Osteocyte (in vitro differentiated cells): Measurements from ENCODE around the gene MRPL41. TPM values are rescaled to one million over a fixed set of nuclear protein-coding genes. Genes with fewer than 3 reads are reported as not detected.
"Not testable (repeated sequence)": the region's sequence is repeated elsewhere in the genome, so short reads cannot be mapped to it uniquely, and the experiment has no call there.

ENCODE experiments used
- DNase-seq: peaks from one replicate; pipeline ENCODE4 v3.0.0; 2021; ENCODE audit warnings: mixed read lengths; ENCODE audit not compliant: unreplicated experiment; ENCODE audit errors: extremely low spot score
- H3K27ac Mint-ChIP-seq: one replicate; pipeline ENCODE4 v1.8.0; 2021; ENCODE audit warnings: mild to moderate bottlenecking, mixed read lengths; ENCODE audit not compliant: unreplicated experiment
- H3K27me3 Mint-ChIP-seq: one replicate; pipeline ENCODE4 v1.8.0; 2021; ENCODE audit warnings: mixed read lengths; ENCODE audit not compliant: unreplicated experiment
- H3K36me3 Mint-ChIP-seq: one replicate; pipeline ENCODE4 v1.8.0; 2021; ENCODE audit warnings: mixed read lengths; ENCODE audit not compliant: unreplicated experiment
- H3K4me1 Mint-ChIP-seq: one replicate; pipeline ENCODE4 v1.8.0; 2021; ENCODE audit warnings: mixed read lengths; ENCODE audit not compliant: unreplicated experiment
- H3K4me3 Mint-ChIP-seq: one replicate; pipeline ENCODE4 v1.8.0; 2021; ENCODE audit warnings: mild to moderate bottlenecking, moderate library complexity, mixed read lengths; ENCODE audit not compliant: unreplicated experiment
- H3K9me3 Mint-ChIP-seq: one replicate; pipeline ENCODE4 v1.8.0; 2021; ENCODE audit warnings: mixed read lengths; ENCODE audit not compliant: unreplicated experiment
- CTCF ChIP-seq: fragments of 200-600 bp; sonication (generic); IDR thresholded peaks from 2 replicates; pipeline ENCODE4 v1.5.0; 2021; ENCODE audit warnings: antibody characterized with exemption, mild to moderate bottlenecking, moderate library complexity
- total RNA-seq: library from RNA; stranded (reverse); gene quantifications from 2 replicates; pipeline ENCODE4 v1.2.1, GENCODE V29; 2021

The MRPL41 gene
- total RNA-seq, 1 donor from 2014 or later: 53.8 TPM

DNA sequence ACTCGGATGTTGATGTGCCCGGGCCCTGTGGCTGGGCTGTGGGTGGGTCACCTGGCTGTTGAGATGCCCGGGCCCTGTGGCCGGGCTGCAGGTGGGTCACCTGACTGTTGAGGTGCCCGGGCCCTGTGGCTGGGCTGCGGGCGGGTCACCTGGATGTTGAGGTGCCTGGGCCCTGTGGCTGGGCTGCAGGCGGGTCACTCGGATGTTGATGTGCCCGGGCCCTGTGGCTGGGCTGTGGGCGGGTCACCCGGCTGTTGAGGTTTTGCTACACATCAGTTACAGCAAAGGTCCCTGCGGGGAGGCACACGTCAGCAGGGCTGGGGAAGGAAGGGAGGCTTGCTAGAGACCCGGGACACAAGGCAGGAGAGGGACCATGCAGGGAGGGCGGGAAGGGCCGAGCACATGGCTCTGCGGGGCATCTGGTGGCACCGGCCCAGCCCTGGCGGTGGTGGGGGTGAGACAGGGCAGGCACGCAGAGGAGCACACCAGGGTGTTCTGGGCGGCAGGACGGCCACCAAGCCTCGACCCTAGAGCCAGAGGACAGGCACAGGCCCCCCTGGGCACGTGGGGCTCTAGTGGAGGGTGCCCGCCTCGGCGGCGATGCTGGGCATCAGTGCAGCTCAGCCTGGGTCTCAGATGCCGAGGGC is 36.9 kb upstream of the MRPL41 start:
- Mint-ChIP-seq H3K36me3 (no peaks in the 10 kb centered on the region), H3K27ac (no peak overlapping the region), H3K4me3 (no peak overlapping the region), H3K27me3 (no peaks in the 10 kb centered on the region), H3K9me3 (no peaks in the 10 kb centered on the region), H3K4me1 (peaks cover 4% of the 10 kb centered on the region)
- DNase-seq: no peak
- no peak for TF ChIP-seq CTCF

GRCh38 chr9:137515338-137515724 is 36.3 kb upstream of the MRPL41 start:
- H3K27ac Mint-ChIP-seq: no peak overlapping the region
- no peak for DNase-seq
- TF ChIP-seq CTCF: no peak
- H3K27me3 Mint-ChIP-seq: no peaks in the 10 kb centered on the region
- H3K4me1 Mint-ChIP-seq: peaks cover 4% of the 10 kb centered on the region
- H3K4me3 Mint-ChIP-seq: no peak overlapping the region
- no peaks in the 10 kb centered on the region for H3K36me3 Mint-ChIP-seq
- H3K9me3 Mint-ChIP-seq: no peaks in the 10 kb centered on the region

DNA sequence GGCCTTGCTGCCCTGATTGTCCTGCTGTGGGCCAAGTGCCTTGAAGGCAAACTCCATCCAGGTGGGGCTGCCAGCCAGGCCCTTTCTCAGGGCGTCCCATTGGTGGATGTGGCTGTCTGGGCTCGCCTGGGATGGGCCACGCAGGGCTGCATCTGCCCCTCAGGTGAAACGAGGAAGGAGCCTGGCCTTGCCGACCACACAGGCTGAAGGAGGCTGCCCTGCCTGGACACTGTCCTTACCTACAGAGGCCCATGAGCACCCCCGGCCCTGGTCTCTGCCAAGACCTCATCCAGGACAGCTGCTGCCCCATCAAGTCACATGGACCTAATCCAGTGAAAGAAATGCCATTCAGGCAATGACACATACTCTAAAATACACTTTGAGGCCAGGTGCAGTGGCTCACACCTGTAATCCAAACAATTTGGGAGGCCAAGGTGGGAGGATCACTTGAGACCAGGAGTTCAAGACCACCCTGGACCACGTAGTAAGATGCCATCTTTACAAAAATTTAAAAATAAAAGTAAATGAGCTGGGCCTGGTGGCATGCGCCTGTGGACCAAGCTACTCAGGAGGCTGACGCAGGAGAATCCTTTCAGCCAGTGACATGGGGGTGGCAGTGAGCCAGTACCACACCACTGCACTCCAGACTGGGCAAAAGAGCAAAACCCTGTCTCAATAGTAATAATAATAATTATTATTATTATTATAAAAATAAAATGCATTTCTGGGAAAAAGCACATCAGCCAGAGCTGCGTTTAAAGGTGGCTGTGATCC is 35.3 kb upstream of the MRPL41 start:
- Mint-ChIP-seq H3K9me3 (no peaks in the 10 kb centered on the region), H3K36me3 (no peaks in the 10 kb centered on the region), H3K27me3 (no peaks in the 10 kb centered on the region), H3K4me3 (no peak overlapping the region), H3K4me1 (peaks cover 4% of the 10 kb centered on the region), H3K27ac (no peak overlapping the region)
- TF ChIP-seq CTCF: no peak
- DNase-seq: no peak

DNA sequence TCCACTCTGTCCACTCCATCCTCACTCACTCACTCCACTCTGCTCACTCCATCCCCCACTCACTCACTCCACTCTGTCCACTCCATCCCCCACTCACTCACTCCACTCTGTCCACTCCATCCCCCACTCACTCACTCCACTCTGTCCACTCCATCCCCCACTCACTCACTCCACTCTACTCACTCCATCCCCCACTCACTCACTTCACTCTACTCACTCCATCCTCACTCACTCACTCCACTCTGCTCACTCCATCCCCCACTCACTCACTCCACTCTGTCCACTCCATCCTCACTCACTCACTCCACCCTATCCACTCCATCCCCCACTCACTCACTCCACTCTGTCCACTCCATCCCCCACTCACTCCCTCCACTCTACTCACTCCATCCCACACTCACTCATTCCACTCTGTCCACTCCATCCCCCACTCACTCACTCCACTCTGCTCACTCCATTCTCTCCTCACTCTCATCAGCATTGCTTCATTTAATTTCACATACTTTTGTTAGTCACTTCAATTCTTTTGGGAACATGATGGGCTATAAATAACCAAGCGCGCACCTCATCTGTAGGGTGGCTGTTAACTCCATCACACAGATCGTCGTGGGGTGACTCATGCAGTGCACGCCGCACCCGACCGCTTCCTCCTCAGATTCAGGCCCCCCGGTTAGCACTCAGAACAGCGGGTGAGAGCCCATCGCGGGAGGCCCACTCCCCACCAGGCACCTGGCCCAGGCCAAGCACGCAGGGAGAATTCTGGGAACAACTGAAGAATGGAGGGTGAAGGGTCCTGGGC is 32.8 kb upstream of the MRPL41 start:
- not testable (repeated sequence) for DNase-seq, H3K4me3 Mint-ChIP-seq, H3K27ac Mint-ChIP-seq, H3K36me3 Mint-ChIP-seq, H3K4me1 Mint-ChIP-seq, H3K27me3 Mint-ChIP-seq, H3K9me3 Mint-ChIP-seq

GRCh38 chr9:137519553-137519952 is 32.1 kb upstream of the MRPL41 start:
- no peak for TF ChIP-seq CTCF
- no peak for DNase-seq
- no peaks in the 10 kb centered on the region for H3K36me3 Mint-ChIP-seq
- no peak overlapping the region for H3K27ac Mint-ChIP-seq
- H3K27me3 Mint-ChIP-seq: no peaks in the 10 kb centered on the region
- no peaks in the 10 kb centered on the region for H3K4me1 Mint-ChIP-seq
- no peaks in the 10 kb centered on the region for H3K9me3 Mint-ChIP-seq
- no peak overlapping the region for H3K4me3 Mint-ChIP-seq
